HG03066 (cell line): ENCODE measurements around the gene ANKAR.
A peak's percentile ranks its signal among the peaks of the same experiment; 100 is the strongest.
"Not testable (repeated sequence)": the region's sequence is repeated elsewhere in the genome, so short reads cannot be mapped to it uniquely, and the experiment has no call there.

ENCODE experiments used
- ATAC-seq: cut with Tn5 transposase; IDR thresholded peaks from one replicate; pipeline ENCODE4 v1.9.1; 2021; ENCODE audit warnings: low read depth; ENCODE audit not compliant: unreplicated experiment

ANKAR gene

GRCh38 chr2:189698020-189698887 is 23.8 kb downstream of the ANKAR start:
- peak; percentile 51 for ATAC-seq

DNA sequence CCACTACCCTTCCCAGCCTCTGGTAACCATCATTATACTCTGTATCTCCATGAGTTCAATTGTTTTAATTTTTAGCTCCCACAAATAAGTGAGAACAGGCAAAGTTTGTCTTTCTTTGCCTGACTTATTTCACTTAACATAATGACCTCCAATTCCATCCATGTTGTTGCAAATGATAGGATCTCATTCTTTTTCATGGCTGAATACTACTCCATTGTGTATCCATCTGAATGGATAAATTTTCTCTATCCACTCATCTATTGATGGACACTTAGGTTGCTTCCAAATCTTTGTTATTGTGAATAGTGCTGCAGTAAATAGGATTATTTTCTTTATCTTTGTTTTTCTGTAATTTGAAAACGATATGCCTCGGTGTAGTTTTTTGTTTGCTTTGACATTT is 26.2 kb downstream of the ANKAR start:
- no peak for ATAC-seq

DNA sequence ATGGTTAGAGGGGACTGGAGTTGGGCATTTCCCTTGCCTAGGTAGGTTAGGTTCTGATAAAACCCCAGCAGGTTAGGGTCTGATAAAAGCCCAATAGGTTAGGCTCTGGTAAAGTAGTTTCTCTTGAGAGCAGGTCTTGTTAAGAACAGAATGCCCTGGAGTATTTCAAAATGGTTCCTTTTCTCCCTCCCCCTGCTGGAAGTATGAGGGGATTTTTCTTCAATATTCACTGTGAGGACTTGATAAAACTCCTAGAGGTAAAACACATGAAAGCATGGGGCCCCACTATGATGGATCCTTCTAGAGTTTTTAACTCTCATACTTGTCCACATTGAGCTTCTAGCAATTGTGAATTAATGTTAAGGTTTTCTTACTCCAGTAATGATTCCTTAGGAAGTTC is 27.6 kb downstream of the ANKAR start:
- ATAC-seq: no peak

GRCh38 chr2:189709501-189710221 is 35.2 kb downstream of the ANKAR start:
- ATAC-seq: no peak

GRCh38 chr2:189717593-189717992 is 43.1 kb downstream of the ANKAR start:
- not testable (repeated sequence) for ATAC-seq

- ATAC-seq: no peak
Observed at GRCh38 chr2:189719571-189719970, 45.1 kb downstream of the ANKAR start.

GRCh38 chr2:189723192-189723591 is 48.7 kb downstream of the ANKAR start:
- no peak for ATAC-seq
